GM20000 (cell line): ENCODE results near the gene TNFRSF11A.

ENCODE experiments used
- DNase-seq: peaks from one replicate; pipeline ENCODE4 v3.0.0; 2012; ENCODE audit warnings: low spot score
- TF ChIP-seq, protein P1 (sequence below): IDR thresholded peaks from 2 replicates; pipeline ENCODE4 v1.5.1; 2012; ENCODE audit warnings: mild to moderate bottlenecking, control low read depth; ENCODE audit errors: extremely low read depth, missing control alignments

Gene TNFRSF11A

DNA sequence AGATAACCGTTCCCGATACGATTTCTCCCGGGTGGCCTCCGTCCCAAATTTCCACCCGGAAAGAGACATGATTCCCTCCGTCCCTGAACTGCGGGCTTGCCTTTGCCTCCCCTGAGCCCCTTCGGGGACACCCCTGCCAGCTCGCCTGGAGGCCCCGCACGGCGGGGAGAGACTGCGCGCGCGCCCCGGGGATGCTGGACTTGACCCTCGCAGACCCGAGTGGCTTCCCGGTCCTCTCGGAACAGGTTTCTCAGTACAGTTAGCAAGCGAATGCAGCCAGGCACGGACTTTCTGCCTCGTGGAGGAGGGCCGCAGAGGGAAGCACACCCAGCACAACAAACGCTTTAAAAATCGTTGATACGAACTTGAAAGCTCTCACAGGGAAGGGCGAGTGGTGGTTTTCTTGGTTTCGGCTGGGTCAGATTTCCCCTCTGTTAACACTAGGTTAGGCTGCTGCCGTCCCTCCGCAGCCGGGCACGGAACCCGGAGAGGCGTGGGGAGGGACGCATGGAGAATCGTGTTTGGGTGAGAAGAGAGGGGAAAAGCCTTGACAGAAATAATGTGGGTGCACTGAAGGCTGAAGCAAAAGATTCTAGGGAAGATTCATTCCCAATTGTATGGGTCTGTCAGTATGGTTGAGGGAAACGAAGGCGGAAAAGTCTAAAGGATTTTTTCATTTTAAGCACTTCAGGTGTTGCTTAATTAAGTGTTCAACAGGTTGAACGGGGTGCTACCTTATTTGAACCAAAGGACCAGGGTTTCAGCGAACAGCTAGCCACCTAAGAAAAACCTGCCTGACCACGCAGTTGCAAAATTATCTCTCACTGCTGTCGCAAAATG, 916 bp downstream of the TNFRSF11A start:
- DNase-seq = peak; percentile 63
- TF ChIP-seq, protein P1, sequence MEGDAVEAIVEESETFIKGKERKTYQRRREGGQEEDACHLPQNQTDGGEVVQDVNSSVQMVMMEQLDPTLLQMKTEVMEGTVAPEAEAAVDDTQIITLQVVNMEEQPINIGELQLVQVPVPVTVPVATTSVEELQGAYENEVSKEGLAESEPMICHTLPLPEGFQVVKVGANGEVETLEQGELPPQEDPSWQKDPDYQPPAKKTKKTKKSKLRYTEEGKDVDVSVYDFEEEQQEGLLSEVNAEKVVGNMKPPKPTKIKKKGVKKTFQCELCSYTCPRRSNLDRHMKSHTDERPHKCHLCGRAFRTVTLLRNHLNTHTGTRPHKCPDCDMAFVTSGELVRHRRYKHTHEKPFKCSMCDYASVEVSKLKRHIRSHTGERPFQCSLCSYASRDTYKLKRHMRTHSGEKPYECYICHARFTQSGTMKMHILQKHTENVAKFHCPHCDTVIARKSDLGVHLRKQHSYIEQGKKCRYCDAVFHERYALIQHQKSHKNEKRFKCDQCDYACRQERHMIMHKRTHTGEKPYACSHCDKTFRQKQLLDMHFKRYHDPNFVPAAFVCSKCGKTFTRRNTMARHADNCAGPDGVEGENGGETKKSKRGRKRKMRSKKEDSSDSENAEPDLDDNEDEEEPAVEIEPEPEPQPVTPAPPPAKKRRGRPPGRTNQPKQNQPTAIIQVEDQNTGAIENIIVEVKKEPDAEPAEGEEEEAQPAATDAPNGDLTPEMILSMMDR = no peak

DNA sequence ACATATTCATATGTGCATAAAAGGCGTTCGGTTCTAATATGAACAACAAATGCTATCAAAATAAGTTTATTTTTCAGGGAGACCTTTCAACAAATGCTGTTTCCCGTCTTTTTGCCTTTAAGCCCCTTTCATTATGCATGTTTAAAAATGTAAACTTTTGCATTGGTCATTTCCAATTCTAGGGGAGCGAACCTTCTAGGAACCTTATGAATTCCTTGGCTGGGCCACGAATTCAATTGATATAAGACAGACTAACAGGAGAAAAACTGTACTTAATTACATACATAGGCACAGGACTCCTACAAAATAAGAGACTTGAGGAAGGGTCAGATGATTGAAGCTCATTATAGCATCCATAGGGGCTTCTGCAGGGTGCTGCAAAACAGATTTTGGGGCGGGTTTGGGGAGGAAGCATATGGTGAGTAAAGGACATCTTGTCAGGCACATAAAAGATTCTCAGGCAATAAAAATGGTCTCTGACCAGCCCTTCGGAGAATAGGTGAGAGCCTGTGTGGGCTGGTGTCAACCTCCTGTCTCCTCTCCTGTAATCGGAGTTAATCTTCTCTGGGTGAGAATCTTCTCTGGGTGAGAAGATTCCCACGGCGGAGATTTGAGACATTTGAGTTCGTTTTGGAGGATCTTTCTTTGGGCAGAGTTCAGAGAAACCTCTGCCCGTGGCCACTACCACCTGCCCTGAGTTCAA, 1.7 kb downstream of the TNFRSF11A start:
- TF ChIP-seq, protein P1 = no peak
- DNase-seq = no peak

DNA sequence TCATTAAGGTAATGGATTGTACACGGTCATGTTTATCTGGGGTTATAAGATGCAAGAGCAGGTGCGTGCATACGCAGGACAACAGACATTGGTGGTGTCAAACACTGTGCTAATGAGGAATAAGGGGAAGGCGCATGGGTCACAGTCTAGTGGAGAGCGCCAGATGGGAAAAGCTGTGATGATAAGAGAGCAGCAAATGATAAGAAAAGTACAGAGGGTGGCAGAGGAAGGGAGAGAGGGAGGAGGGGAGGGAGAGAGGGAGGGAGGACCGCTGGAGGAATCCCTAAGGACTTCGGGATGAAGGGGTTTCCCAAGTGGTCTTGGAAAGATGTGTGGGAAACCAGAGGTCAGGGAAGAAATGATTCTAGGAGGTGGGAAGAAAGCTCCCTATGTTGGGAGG, 2.9 kb downstream of the TNFRSF11A start:
- TF ChIP-seq, protein P1 = no peak
- no peak for DNase-seq

DNA sequence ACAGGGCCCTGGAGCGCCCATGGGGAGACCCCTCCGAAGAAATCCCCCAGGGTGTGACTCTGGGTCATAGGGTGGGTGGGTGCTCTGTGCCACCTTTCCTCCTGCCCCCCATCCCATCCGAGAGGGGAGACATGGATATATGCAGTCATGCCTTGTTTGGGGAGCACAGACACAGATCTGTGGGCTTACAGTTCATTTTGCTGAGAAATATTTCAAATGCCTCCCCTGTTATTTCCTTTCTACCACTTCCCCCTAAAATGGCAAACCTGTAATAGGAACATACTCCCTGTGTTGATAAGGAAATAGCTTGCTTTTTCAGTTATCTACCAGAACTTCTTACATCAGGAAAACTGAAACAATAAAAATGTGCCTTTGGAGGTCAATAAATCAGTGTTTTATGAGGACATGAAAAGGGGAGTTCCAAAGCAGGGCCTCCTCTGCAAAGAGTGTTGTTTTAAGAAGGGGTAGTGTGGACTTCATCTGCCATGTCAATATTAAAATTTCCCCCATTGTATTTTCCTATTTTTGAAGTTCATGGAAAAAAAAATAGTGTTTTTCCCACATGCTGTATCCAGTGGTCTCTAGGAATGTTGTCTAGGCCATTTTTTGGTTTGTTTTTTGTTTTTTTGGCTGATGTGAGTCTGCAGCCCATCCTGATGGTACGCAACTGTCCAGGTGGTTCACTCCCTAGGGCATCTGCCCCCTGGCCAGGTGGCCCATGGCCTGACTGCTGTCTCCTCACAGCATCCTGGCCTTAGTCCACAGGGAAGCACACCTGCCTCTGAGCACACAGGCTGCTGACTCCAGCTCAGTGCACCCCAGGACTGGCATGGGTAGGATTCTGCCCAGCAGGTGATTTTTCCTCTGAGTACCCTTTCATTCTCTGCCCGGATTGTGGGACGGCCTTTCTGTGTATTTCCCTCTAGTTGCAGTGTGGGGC, 3.7 kb downstream of the TNFRSF11A start:
- TF ChIP-seq, protein P1 = no peak
- DNase-seq = no peak

DNA sequence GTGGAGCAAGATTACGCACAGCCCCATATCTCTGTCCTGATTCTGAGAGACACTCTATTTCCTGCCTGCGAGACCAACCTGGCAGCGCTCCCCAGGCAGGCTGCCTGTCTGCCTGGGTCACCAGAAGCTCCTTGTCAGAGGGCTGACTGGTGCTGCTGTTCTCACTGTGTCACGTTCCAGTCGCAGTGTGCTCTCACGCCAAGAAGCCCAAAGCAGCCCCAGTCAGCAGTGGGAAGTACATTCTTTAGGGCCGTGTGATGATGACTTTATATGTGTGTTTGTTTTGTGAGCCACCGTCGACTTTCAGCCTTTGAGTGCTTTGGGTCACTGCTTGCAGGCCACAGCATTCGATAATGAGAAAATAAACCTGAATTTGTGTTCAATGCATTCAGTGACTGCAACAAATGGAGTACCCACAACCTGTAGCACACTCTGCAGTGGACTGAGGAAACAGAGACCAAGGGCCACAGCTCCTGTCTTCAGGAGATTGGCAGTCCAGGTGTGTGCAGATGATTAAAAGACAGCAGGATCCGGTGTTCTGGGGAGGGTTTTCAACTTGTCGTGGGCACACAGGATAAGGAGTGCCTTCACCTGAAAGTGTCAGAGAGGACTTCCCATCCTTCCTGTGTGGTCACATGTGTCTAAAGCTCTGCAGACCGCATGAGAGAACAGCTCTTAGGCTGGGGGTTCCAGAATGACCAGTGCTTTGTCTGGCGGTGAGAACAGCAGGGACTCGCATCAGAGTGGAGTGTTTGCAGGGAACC, 4.8 kb downstream of the TNFRSF11A start:
- TF ChIP-seq, protein P1 = no peak
- DNase-seq = no peak

DNA sequence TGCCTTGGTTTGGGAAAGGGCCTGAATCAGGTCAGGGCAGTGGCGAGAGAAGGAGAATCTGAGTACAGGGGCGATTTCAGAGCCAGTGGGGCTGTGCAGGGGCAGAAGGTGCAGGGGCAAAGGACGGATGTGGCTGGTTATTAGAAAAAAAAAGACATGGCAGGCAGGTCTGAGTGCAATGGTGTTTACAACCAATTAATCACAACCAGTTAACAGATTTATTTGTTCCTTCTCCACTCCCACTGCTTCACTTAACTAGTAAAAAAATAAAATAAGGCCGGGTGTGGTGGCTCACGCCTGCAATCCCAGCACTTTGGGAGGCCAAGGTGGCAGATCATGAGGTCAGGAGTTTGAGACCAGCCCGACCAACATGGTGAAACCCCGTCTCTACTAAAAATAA, 5.5 kb downstream of the TNFRSF11A start:
- TF ChIP-seq, protein P1 = no peak
- DNase-seq = no peak
